HL-60/S4 treated with retinoic acid at 250 ng/mL for 4 days and 3 days (cell line): Measurements from ENCODE around the gene TLR3.

Source experiments
- in situ Hi-C: fragments of 300-500 bp; cut with MboI; formaldehyde crosslinking; loops from 2 replicates; pipeline ENCODE4 v1.7.0; 2022; ENCODE audit warnings: low sequenced_read_pairs

The TLR3 gene

GRCh38 chr4:186104114-186104889, 35.3 kb downstream of the TLR3 start, which contains the start of gene FAM149A:
TSS of gene FAM149A (plus strand) at chr4:186104704.
- in situ Hi-C loops = no loop called here

- in situ Hi-C loops = no loop called here
Measured at GRCh38 chr4:186104890-186105646, 36.1 kb downstream of the TLR3 start.

GRCh38 chr4:186105647-186106321, 36.8 kb downstream of the TLR3 start:
- in situ Hi-C loops = no loop called here

GRCh38 chr4:186107947-186108346, 39.0 kb downstream of the TLR3 start:
- in situ Hi-C loops = no loop called here

- in situ Hi-C loops = no loop called here
Measured at GRCh38 chr4:186108391-186108790, 39.4 kb downstream of the TLR3 start.

- in situ Hi-C loops = no loop called here
Measured at GRCh38 chr4:186109245-186109644, 40.3 kb downstream of the TLR3 start.

DNA sequence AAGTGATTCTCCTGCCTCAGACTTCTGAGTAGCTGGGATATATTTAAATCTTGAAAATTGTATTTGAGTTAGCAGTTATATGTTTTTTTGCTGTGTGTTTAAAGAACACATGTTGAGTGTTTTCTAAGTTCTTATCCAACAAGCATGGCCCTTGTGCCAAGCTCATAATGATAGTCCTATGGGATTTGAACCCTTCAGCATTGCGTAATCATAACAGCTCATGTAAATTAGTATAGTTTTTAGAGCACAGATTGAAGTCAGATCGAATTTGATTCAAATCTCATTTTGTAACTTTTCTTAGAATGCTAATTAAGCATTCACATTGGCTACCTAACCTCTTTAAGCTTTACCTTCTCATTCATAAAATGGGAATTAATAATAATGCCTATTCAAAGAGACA, 47.7 kb downstream of the TLR3 start:
- in situ Hi-C loops = no loop called here

GRCh38 chr4:186118582-186118981, 49.6 kb downstream of the TLR3 start:
- in situ Hi-C loops = no loop called here

GRCh38 chr4:186121057-186121456, 52.1 kb downstream of the TLR3 start:
- in situ Hi-C loops = no loop called here

GRCh38 chr4:186128842-186129241, 59.9 kb downstream of the TLR3 start:
- in situ Hi-C loops = no loop called here

DNA sequence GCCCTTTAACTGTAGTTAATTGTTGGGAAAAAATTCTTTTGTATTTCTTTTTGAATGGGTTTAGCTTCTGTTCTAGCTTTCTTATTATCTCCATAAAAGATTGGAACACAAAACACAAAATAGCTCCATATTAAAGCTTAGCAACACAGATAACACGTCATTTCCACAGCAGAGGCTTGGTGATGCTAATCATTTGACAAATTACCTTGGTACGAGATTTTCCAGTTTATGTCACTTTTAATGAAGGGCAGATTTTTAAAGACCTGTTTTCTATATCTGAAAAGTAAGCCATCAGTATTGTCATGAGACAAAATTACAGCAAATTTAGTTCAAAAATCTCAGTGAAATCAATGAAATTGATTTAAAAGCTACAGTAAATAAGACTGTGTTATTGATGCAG, 63.0 kb downstream of the TLR3 start:
- in situ Hi-C loops = no loop called here

- in situ Hi-C loops = no loop called here
Measured at GRCh38 chr4:186132577-186133242, 63.8 kb downstream of the TLR3 start.

DNA sequence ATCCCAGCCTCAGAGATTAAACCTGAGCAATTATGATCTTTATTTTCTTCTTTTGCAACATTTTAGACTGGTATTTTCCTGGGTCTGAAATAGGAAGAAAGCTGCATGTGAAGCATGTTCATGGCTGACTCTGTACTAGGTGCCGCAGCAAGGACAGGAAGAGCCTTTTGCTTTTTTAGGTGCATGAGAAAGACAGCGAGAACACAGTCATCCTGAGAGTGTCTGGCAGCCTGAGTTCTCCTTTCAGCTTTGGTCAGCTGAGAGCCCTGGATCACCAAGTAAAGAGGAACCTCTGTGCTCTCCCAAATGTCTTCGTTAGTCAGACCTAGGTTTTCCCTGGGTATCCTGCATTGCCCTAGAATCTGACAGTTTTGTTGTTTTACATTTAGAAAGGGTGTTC, 65.3 kb downstream of the TLR3 start:
- in situ Hi-C loops = no loop called here

DNA sequence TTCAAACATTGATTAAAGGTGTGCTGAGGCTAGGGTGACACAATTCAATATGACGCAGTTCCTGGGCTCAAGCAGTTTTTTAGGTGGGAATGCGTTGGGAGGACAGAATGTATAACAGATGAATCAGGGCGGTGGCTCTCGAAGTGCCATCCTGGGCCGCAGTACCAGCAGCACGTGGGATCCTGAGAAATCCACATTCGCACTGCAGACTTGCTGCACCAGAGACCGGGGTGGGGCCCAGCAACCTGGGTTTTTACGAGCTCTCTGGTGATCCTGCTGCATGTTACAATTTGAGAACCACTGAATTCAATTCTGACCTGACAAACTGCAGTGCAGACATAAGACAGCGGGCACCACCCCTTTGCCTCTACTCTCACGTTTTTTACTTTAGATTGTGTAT, 65.9 kb downstream of the TLR3 start:
- in situ Hi-C loops = no loop called here

- in situ Hi-C loops = no loop called here
Measured at GRCh38 chr4:186137196-186137794, 68.3 kb downstream of the TLR3 start.
